Activated CD8-positive, alpha-beta T cell treated with anti-CD3 and anti-CD28 coated beads for 36 hours (primary cell): Measurements from ENCODE around the gene NR4A1. TPM values are rescaled to one million over a fixed set of nuclear protein-coding genes. Genes with fewer than 3 reads are reported as not detected.

Experiments
- ATAC-seq: fragments of 200-7000 bp; cut with Tn5 transposase; one replicate; pipeline ENCODE4 v1.10.0; 2021; ENCODE audit warnings: mild to moderate bottlenecking, moderate library complexity
- CTCF ChIA-PET: fragments of 350-600 bp; sonication (Branson Sonifier 250); formaldehyde crosslinking; loops from one replicate; lab custom pipeline; 2021; ENCODE audit warnings: antibody characterized with exemption; lab: Charles Lee
- POLR2A ChIA-PET: fragments of 350-600 bp; sonication (Branson Sonifier 250); formaldehyde crosslinking; loops from one replicate; lab custom pipeline; 2021; ENCODE audit warnings: antibody characterized with exemption; lab: Charles Lee
- DNase-seq: peaks from one replicate; pipeline ENCODE4 v3.0.0-alpha.2; 2020
- H3K27ac Mint-ChIP-seq: one replicate; pipeline ENCODE4 v1.8.0; 2021; ENCODE audit warnings: mild to moderate bottlenecking, mixed read lengths
- H3K27me3 Mint-ChIP-seq: one replicate; pipeline ENCODE4 v1.8.0; 2021; ENCODE audit warnings: mixed read lengths
- H3K36me3 Mint-ChIP-seq: one replicate; pipeline ENCODE4 v1.8.0; 2021; ENCODE audit warnings: low read depth, mixed read lengths
- H3K4me1 Mint-ChIP-seq: one replicate; pipeline ENCODE4 v1.8.0; 2021; ENCODE audit warnings: low read depth, mixed read lengths
- H3K4me3 Mint-ChIP-seq: one replicate; pipeline ENCODE4 v1.8.0; 2021; ENCODE audit warnings: mild to moderate bottlenecking, moderate library complexity, mixed read lengths
- H3K9me3 Mint-ChIP-seq: one replicate; pipeline ENCODE4 v1.8.0; 2021; ENCODE audit warnings: mixed read lengths
- intact Hi-C: fragments of 100-400 bp; cut with micrococcal nuclease; formaldehyde crosslinking; loops from one replicate; pipeline ENCODE4 v1.10.0; 2022
- total RNA-seq, 2 experiments: library from RNA; stranded (reverse); gene quantifications; one replicate each; pipeline ENCODE4 v1.2.3, GENCODE V29; 2021
- TF ChIP-seq, protein P1 (sequence below): fragments of 200-600 bp; IDR thresholded peaks from one replicate; pipeline ENCODE4 v1.8.0; 2022; ENCODE audit warnings: antibody characterized with exemption, mild to moderate bottlenecking

Gene NR4A1
- total RNA-seq, 2 experiments from 2014 or later = 120 to 128 TPM

DNA sequence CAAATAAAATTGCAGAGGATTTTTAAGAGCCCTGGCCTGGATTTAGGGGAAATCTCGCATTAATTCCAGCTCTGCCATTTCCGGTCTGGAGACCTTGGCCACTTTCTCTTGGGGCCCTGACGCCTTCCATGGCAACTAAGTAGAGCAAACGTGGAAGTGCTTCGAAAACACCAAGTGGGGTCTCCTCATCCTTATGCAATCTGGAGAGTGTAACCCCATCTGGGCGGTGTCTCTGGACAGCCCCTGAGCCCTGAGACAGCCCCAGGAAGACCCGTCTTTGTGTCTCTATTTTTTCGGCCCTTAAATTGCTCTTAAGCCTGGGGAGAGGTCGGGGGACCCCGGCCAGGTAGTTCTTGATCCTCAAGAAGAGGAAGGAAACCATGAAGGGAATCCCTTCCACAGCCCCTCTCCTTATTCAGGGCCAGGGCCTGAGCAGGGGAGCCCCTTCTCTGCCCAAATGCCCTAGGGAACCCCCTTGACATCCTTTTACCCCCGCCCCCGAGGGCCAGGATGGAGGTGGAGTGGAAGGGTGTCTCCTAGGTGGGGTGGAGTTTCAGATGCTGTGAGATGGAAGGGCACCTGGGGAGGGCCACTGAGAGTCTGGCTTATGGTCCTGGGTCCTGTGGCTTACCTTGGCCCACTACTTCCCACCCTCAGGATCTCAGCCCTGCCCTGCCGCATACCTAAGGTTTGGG, 17.6 kb upstream of the NR4A1 start:
- ChIA-PET CTCF (interaction anchor here (0.7 to 19.6 kb wide), 8 partner anchors 8 to 107 kb away, joined by 3 to 602 read pairs (median 160); partner anchors contain the start of genes ATG101, NR4A1 and SMIM41), POLR2A (interaction anchor here (1.1 to 4.2 kb wide), 9 partner anchors 8 to 62 kb away, joined by 3 to 26 read pairs (median 5); partner anchors contain the start of genes ATG101, NR4A1 and TAMALIN)
- intact Hi-C loops = no loop called here
- peaks cover 6% of the 10 kb centered on the region for H3K36me3 Mint-ChIP-seq
- no peaks in the 10 kb centered on the region for H3K9me3 Mint-ChIP-seq
- H3K4me1 Mint-ChIP-seq = peaks cover 46% of the 10 kb centered on the region
- peak overlapping the region; percentile 88 for H3K27ac Mint-ChIP-seq
- TF ChIP-seq, protein P1, sequence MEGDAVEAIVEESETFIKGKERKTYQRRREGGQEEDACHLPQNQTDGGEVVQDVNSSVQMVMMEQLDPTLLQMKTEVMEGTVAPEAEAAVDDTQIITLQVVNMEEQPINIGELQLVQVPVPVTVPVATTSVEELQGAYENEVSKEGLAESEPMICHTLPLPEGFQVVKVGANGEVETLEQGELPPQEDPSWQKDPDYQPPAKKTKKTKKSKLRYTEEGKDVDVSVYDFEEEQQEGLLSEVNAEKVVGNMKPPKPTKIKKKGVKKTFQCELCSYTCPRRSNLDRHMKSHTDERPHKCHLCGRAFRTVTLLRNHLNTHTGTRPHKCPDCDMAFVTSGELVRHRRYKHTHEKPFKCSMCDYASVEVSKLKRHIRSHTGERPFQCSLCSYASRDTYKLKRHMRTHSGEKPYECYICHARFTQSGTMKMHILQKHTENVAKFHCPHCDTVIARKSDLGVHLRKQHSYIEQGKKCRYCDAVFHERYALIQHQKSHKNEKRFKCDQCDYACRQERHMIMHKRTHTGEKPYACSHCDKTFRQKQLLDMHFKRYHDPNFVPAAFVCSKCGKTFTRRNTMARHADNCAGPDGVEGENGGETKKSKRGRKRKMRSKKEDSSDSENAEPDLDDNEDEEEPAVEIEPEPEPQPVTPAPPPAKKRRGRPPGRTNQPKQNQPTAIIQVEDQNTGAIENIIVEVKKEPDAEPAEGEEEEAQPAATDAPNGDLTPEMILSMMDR = no peak
- peak overlapping the region; percentile 75 for H3K4me3 Mint-ChIP-seq
- DNase-seq (no peak), ATAC-seq (no peak)
- no peaks in the 10 kb centered on the region for H3K27me3 Mint-ChIP-seq

DNA sequence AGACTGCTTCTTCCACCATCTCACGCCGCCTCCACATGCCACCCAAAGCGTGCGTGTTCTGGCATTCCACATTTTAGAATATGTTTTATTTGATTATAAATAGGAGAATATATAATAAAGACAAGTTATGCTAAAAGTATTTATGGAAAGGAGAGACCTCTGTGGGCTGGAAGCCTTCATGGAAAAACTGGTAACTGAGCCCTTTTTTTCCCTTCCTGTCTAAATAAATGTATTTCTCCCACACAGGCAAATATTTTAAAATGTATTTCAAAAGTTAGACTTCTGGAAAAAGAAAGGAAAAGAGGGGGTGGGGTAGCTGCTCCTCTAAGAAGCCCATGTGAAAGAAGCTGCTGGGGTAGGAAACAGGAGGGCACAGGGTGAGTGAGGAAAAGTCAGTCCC, 16.1 kb upstream of the NR4A1 start:
- peaks cover 61% of the 10 kb centered on the region for H3K4me1 Mint-ChIP-seq

DNA sequence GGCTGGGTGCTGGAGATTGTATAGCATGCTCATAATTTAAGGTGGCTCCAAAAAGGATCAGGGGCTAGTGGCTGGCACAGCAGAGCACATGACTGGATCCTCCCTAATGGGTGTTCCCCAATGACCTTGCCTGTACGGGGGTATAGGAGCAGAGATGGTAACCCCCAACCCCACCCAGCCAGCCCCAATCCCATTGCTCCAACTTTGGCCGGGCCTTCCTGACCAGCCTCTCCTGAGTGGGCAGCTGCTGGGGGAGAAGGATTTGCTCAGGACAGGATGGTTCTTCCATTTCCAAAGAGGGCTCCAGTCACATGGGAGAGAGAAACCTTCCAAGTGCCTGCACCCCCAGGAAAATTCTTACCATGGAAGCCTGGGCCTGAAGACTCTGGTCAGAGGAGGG, 15.3 kb upstream of the NR4A1 start:
- Mint-ChIP-seq H3K36me3 (peaks cover 7% of the 10 kb centered on the region), H3K4me1 (peaks cover 68% of the 10 kb centered on the region), H3K9me3 (no peaks in the 10 kb centered on the region), H3K4me3 (peak overlapping the region; percentile 65), H3K27me3 (no peaks in the 10 kb centered on the region), H3K27ac (peak overlapping the region; percentile 71)
- ATAC-seq (no peak), DNase-seq (no peak)
- intact Hi-C loops = no loop called here
- TF ChIP-seq, protein P1 = no peak
- ChIA-PET CTCF (interaction anchor here (1.2 to 19.6 kb wide), 4 partner anchors 12 to 47 kb away, joined by 3 to 310 read pairs (median 4); no protein-coding TSS in a partner anchor), POLR2A (interaction anchor here (1.1 to 2.2 kb wide), 2 partner anchors 10 to 15 kb away, joined by 6 to 9 read pairs; partner anchors contain the start of gene NR4A1)

More for the DNA sequence above, 16.1 kb upstream of the NR4A1 start:
- intact Hi-C loops = no loop called here
- Mint-ChIP-seq H3K27me3 (no peaks in the 10 kb centered on the region), H3K4me3 (no peak overlapping the region), H3K27ac (no peak overlapping the region), H3K36me3 (peaks cover 7% of the 10 kb centered on the region), H3K9me3 (no peaks in the 10 kb centered on the region)
- ATAC-seq (no peak), DNase-seq (no peak)
- CTCF ChIA-PET = interaction anchor here (0.8 to 19.6 kb wide), 5 partner anchors 11 to 86 kb away, joined by 3 to 313 read pairs (median 3); no protein-coding TSS in a partner anchor
- TF ChIP-seq, protein P1 = no peak
- POLR2A ChIA-PET = interaction anchor here (2.2 kb wide), 1 partner anchor 10 kb away, joined by 6 read pairs; no protein-coding TSS in a partner anchor

DNA sequence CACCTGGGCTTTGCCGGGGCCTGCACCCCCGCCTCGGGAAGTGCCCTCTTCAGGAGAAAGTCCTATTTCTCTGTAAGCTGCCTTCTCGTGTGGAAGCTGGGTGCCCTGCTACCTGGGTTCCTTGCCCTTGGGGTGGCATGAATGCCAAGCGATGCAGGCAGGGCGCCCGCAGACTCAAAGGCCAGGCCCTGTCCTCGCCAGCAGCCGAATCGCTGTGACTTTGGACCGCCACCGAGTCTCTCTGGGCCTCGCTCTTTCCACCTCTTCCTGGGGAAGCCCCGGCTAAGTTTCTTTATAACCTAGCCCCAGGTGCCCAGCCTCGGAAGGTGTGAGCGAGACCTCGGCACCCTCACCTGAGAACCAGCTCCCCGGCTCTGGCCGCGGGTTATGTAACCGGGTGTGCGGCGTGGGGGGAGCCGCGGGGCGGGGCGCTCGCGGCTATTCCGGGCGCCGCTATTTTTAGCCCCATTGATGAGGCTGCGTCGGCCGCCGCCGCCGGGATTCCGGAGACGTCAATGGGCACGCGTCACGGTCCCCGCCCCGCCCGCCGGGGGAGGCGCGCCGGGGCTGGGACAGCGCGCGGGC, 14.6 kb upstream of the NR4A1 start:
- Mint-ChIP-seq H3K4me1 (peaks cover 76% of the 10 kb centered on the region), H3K27me3 (no peaks in the 10 kb centered on the region), H3K4me3 (peak overlapping the region; percentile 65), H3K9me3 (no peaks in the 10 kb centered on the region), H3K27ac (peak overlapping the region; percentile 71), H3K36me3 (peaks cover 8% of the 10 kb centered on the region)
- CTCF ChIA-PET = interaction anchor here (1.3 to 19.6 kb wide), 3 partner anchors 13 to 46 kb away, joined by 4 to 310 read pairs (median 5); partner anchors contain the start of gene NR4A1
- intact Hi-C loops = no loop called here
- POLR2A ChIA-PET = interaction anchor here (0.7 to 1.1 kb wide), 2 partner anchors 12 to 15 kb away, joined by 3 to 9 read pairs; partner anchors contain the start of gene NR4A1
- ATAC-seq (peak; percentile 40), DNase-seq (peak; percentile 84)
- TF ChIP-seq, protein P1 = no peak
